Cortex of kidney (tissue), 1 donor: ENCODE results near the gene CD59.
"Not testable (repeated sequence)": the region's sequence is repeated elsewhere in the genome, so short reads cannot be mapped to it uniquely, and the experiment has no call there.

Experiments
- DNase-seq: peaks from one replicate; lab custom pipeline; 2025; lab: John Stamatoyannopoulos, UW

The CD59 gene

GRCh38 chr11:33742249-33742851 lies 6.1 kb upstream of the CD59 start:
- DNase-seq, result no peak

GRCh38 chr11:33741806-33742205 lies 5.6 kb upstream of the CD59 start:
- DNase-seq, result no peak

- DNase-seq, result no peak
Measured at GRCh38 chr11:33737362-33737821, 1.2 kb upstream of the CD59 start.

- DNase-seq, result no peak
Measured at GRCh38 chr11:33735271-33736147, 714 bp downstream of the CD59 start.

GRCh38 chr11:33734441-33735270 lies 1.6 kb downstream of the CD59 start:
- DNase-seq, result no peak

GRCh38 chr11:33733980-33734379 lies 2.2 kb downstream of the CD59 start:
- DNase-seq, result no peak

GRCh38 chr11:33731723-33732531 lies 4.3 kb downstream of the CD59 start:
- no peak for DNase-seq

- no peak for DNase-seq
Measured at GRCh38 chr11:33730716-33731115, 5.5 kb downstream of the CD59 start.

GRCh38 chr11:33729072-33729664 lies 7.1 kb downstream of the CD59 start:
- DNase-seq, result not testable (repeated sequence)

GRCh38 chr11:33727539-33727938 lies 8.7 kb downstream of the CD59 start:
- DNase-seq, result not testable (repeated sequence)

GRCh38 chr11:33725496-33725895 lies 10.7 kb downstream of the CD59 start:
- DNase-seq, result no peak

- DNase-seq, result no peak
Measured at GRCh38 chr11:33724644-33725035, 11.6 kb downstream of the CD59 start.

- no peak for DNase-seq
Measured at GRCh38 chr11:33723238-33723881, 12.9 kb downstream of the CD59 start.

GRCh38 chr11:33722590-33723234 lies 13.5 kb downstream of the CD59 start:
- DNase-seq, result no peak

GRCh38 chr11:33721984-33722383 lies 14.2 kb downstream of the CD59 start:
- no peak for DNase-seq

- DNase-seq, result no peak
Measured at GRCh38 chr11:33721426-33721825, 14.8 kb downstream of the CD59 start.

- no peak for DNase-seq
Measured at GRCh38 chr11:33719587-33719986, 16.6 kb downstream of the CD59 start.

- DNase-seq, result no peak
Measured at GRCh38 chr11:33718440-33718839, 17.8 kb downstream of the CD59 start.

- DNase-seq, result no peak
Measured at GRCh38 chr11:33716243-33716642, 20.0 kb downstream of the CD59 start.

GRCh38 chr11:33713856-33714398 lies 22.3 kb downstream of the CD59 start:
- no peak for DNase-seq
